ENCODE data around the gene FAM135A. TPM values are rescaled to one million over a fixed set of nuclear protein-coding genes. Genes with fewer than 3 reads are reported as not detected.

FAM135A gene
- total and polyA plus RNA-seq, 2 of the 13 experiments (the other 11 are each of a cell fraction or from before 2014, with no cell fraction given) = 26.9 to 31.5 TPM

DNA sequence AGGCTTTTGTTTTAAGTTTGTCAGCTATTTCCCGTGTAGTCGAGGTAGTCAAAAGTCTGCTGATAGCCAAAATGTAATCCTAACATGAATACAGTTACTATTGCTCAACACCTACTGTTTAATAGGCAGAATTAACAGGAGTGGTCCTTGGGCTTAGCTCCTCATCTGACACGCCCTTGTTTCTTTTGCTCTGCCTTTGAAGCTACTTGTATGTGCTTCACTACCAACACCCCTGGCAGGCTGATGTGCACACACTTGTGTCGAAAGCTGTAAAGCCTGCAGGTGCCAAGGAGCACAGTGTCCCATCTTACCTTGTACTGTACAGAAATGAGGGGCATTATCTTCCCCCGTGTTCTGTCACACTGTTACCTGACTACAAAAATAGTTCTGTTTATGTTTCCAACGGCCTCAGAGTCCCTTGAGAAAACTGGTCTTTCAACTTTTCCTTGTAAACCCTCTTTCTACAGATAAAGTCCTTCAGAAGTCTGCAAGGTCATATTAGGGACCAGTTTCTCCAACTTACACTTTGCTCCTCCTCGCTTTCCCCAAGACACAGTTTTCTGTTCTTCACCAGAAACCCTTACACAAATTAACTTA lies 162.7 kb downstream of the FAM135A start:
- Histone ChIP-seq H3K27ac (ENCODE audit: extremely low read length, insufficient read depth, low read length) (no peak overlapping the region), H3K27me3 (ENCODE audit: control insufficient read depth in 1 of 2, insufficient read depth in 2 of 2, low read length in 2 of 2) (no peaks in the 10 kb centered on the region), H3K4me2 (ENCODE audit: low read depth, low read length) (no peak overlapping the region), H3K36me3 (replicated peaks in 1 of 2; ENCODE audit: control insufficient read depth in 1 of 2, insufficient read depth in 2 of 2, low read length in 2 of 2) (no peaks in the 10 kb centered on the region; a peak in 1 of 5 replicates), H3K4me1 (ENCODE audit: insufficient read depth, low read length) (no peaks in the 10 kb centered on the region), H3K4me3 (replicated peaks in 1 of 3; ENCODE audit: insufficient read depth in 1 of 3, low read depth in 2 of 3, low read length in 3 of 3) (no peak overlapping the region), H3K9ac (ENCODE audit: insufficient read depth, low read depth, low read length) (no peak overlapping the region), H4K20me1 (ENCODE audit: insufficient read depth, low read length) (no peaks in the 10 kb centered on the region), H2AFZ (ENCODE audit: low read length) (no peak overlapping the region), H3K9me3 (ENCODE audit: low read length) (no peaks in the 10 kb centered on the region), H3K79me2 (ENCODE audit: insufficient read depth, low read length) (no peaks in the 10 kb centered on the region)
- in situ Hi-C loops (cut with HindIII; ENCODE audit: extremely low pct_ligation_motif_present, low pct_unique_long_range_greater_than_20kb) = no loop called here
- intact Hi-C loops (cut with micrococcal nuclease; ENCODE audit: unreplicated experiment) = no loop called here
- FAIRE-seq (no peak), ATAC-seq (no peak), DNase-seq (ENCODE audit: low spot score) (no peak)
- no TSS peak for BruUV-seq (replicated peaks)
- WGBS (ENCODE audit: low lambda C conversion rate) = 47% methylated on average over 7 of the region's 7 CpGs
- ChIA-PET CTCF (ENCODE audit: low intra/inter-chr PET ratio, low total read pairs) (no interaction called here), POLR2A (interaction anchor here (3.1 kb wide), 1 partner anchor 9 kb away, joined by 9 read pairs; the partner anchor contains the start of gene SDHAF4)
- TF ChIP-seq TAF15 (IDR thresholded peaks at IDR 0.05; ENCODE audit: low read depth, low read length, poor library complexity, severe bottlenecking) (no peak), CEBPB (IDR thresholded peaks at IDR 0.05; ENCODE audit: borderline replicate concordance, low read depth, low read length) (0 out of 2 replicates have a peak, but pooled peaks have one; percentile 18)

GRCh38 chr6:70586114-70586513 lies 172.8 kb downstream of the FAM135A start:
- Histone ChIP-seq H3K9ac (ENCODE audit: insufficient read depth, low read depth, low read length) (no peak overlapping the region), H3K4me1 (ENCODE audit: insufficient read depth, low read length) (no peaks in the 10 kb centered on the region), H4K20me1 (ENCODE audit: insufficient read depth, low read length) (no peaks in the 10 kb centered on the region), H3K4me3 (replicated peaks in 1 of 3; ENCODE audit: insufficient read depth in 1 of 3, low read depth in 2 of 3, low read length in 3 of 3) (no peak overlapping the region), H3K27ac (ENCODE audit: extremely low read length, insufficient read depth, low read length) (no peak overlapping the region), H3K79me2 (ENCODE audit: insufficient read depth, low read length) (no peaks in the 10 kb centered on the region), H3K27me3 (ENCODE audit: control insufficient read depth in 1 of 2, insufficient read depth in 2 of 2, low read length in 2 of 2) (no peaks in the 10 kb centered on the region), H3K9me3 (ENCODE audit: low read length) (no peaks in the 10 kb centered on the region), H2AFZ (ENCODE audit: low read length) (no peak overlapping the region), H3K36me3 (replicated peaks in 1 of 2; ENCODE audit: control insufficient read depth in 1 of 2, insufficient read depth in 2 of 2, low read length in 2 of 2) (peaks cover 0 to 7% of the 10 kb centered on the region in 2 experiments; a peak in 2 of 5 replicates), H3K4me2 (ENCODE audit: low read depth, low read length) (no peak overlapping the region)
- ChIA-PET CTCF (ENCODE audit: low intra/inter-chr PET ratio, low total read pairs) (no interaction called here), POLR2A (interaction anchor here (1.3 kb wide), 1 partner anchor 20 kb away, joined by 6 read pairs; the partner anchor contains the start of gene SDHAF4)
- 100% methylated on average over 1 of the region's 1 CpG for WGBS (ENCODE audit: low lambda C conversion rate)
- in situ Hi-C loops (cut with HindIII; ENCODE audit: extremely low pct_ligation_motif_present, low pct_unique_long_range_greater_than_20kb) = no loop called here
- ATAC-seq = no peak
- BruUV-seq (replicated peaks) = no TSS peak
- TF ChIP-seq ZNF839 (CRISPR knock-in tag; IDR thresholded peaks at IDR 0.05; ENCODE audit: borderline replicate concordance) (no peak), AFF4 (CRISPR knock-in tag; IDR thresholded peaks at IDR 0.05) (no peak), ZKSCAN8 (CRISPR knock-in tag; IDR thresholded peaks at IDR 0.05; ENCODE audit: borderline replicate concordance) (no peak)
- TF ChIP-seq, protein P1, sequence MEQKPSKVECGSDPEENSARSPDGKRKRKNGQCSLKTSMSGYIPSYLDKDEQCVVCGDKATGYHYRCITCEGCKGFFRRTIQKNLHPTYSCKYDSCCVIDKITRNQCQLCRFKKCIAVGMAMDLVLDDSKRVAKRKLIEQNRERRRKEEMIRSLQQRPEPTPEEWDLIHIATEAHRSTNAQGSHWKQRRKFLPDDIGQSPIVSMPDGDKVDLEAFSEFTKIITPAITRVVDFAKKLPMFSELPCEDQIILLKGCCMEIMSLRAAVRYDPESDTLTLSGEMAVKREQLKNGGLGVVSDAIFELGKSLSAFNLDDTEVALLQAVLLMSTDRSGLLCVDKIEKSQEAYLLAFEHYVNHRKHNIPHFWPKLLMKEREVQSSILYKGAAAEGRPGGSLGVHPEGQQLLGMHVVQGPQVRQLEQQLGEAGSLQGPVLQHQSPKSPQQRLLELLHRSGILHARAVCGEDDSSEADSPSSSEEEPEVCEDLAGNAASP (CRISPR knock-in tag; IDR thresholded peaks at IDR 0.05; ENCODE audit: borderline replicate concordance) = no peak
- intact Hi-C loops (cut with micrococcal nuclease; ENCODE audit: unreplicated experiment) = no loop called here
- FAIRE-seq = no peak
- no peak for DNase-seq (ENCODE audit: low spot score)
